ENCODE results near the gene ABCD4.

- TF ChIP-seq, protein P1, sequence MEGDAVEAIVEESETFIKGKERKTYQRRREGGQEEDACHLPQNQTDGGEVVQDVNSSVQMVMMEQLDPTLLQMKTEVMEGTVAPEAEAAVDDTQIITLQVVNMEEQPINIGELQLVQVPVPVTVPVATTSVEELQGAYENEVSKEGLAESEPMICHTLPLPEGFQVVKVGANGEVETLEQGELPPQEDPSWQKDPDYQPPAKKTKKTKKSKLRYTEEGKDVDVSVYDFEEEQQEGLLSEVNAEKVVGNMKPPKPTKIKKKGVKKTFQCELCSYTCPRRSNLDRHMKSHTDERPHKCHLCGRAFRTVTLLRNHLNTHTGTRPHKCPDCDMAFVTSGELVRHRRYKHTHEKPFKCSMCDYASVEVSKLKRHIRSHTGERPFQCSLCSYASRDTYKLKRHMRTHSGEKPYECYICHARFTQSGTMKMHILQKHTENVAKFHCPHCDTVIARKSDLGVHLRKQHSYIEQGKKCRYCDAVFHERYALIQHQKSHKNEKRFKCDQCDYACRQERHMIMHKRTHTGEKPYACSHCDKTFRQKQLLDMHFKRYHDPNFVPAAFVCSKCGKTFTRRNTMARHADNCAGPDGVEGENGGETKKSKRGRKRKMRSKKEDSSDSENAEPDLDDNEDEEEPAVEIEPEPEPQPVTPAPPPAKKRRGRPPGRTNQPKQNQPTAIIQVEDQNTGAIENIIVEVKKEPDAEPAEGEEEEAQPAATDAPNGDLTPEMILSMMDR (optimal IDR thresholded peaks at IDR 0.05 in 1 of 3, IDR thresholded peaks at IDR 0.05 in 1 of 3, conservative IDR thresholded peaks at IDR 0.05 in 1 of 3; ENCODE audit: extremely low read depth in 1 of 3, insufficient read depth in 2 of 3, low read length in 3 of 3), result no peak
- TF ChIP-seq EZH2 (IDR thresholded peaks at IDR 0.05; ENCODE audit: low read length), result no peak
These were observed 44.5 kb upstream of the ABCD4 start for GRCh38 chr14:74347097-74347794.
